ENCODE measurements around the gene SLC2A10. TPM values are rescaled to one million over a fixed set of nuclear protein-coding genes. Genes with fewer than 3 reads are reported as not detected.

The SLC2A10 gene
- total RNA-seq, 1 experiment from 2014 or later: 0.05 TPM

- no peak for ATAC-seq
- RAD21 ChIA-PET (ENCODE audit: low non-redundant PET in 1 of 2, low total read pairs in 2 of 2, uncharacterized antibody in 2 of 2, unreplicated experiment in 2 of 2): no interaction called here
- Histone ChIP-seq H3K4me2 (ENCODE audit: low read length) (no peak overlapping the region), H2AFZ (ENCODE audit: low read depth, low read length, poor library complexity, severe bottlenecking) (no peak overlapping the region), H3K27me3 (ENCODE audit: insufficient read depth, low read length) (no peaks in the 10 kb centered on the region), H3K4me1 (ENCODE audit: control insufficient read depth in 1 of 2, insufficient read depth in 2 of 2, low read length in 2 of 2) (peaks cover 13 to 19% of the 10 kb centered on the region in 2 experiments), H3K9me2 (ENCODE audit: insufficient read depth) (no peaks in the 10 kb centered on the region), H3K4me3 (replicated peaks in 1 of 2; ENCODE audit: low read depth in 1 of 2, low read length in 2 of 2) (no peak overlapping the region), H4K20me1 (ENCODE audit: insufficient read depth) (no peaks in the 10 kb centered on the region), H3K9me3 (ENCODE audit: control insufficient read depth in 1 of 2, insufficient read depth in 1 of 2, low read depth in 1 of 2, low read length in 2 of 2) (no peaks in the 10 kb centered on the region), H3K36me3 (ENCODE audit: control insufficient read depth in 1 of 2, insufficient read depth in 2 of 2, low read length in 2 of 2) (no peaks in the 10 kb centered on the region), H3K9ac (ENCODE audit: low read length) (no peak overlapping the region), H3K79me2 (ENCODE audit: insufficient read depth, low read length) (no peaks in the 10 kb centered on the region), H3K27ac (ENCODE audit: low read depth, low read length) (no peak overlapping the region)
- CTCF ChIA-PET: no interaction called here
- POLR2A ChIA-PET: no interaction called here
- BruUV-seq (replicated peaks): no TSS peak
- no peak for DNase-seq (ENCODE audit: low read depth, low spot score)
- no peak for TF ChIP-seq SRF (IDR thresholded peaks at IDR 0.05; ENCODE audit: low read depth)
- no peak for TF ChIP-seq CBX3 (IDR thresholded peaks at IDR 0.05; ENCODE audit: low read depth)
- TF ChIP-seq SP1 (IDR thresholded peaks at IDR 0.05; ENCODE audit: low read depth): no peak
- no peak for TF ChIP-seq ZFX (IDR thresholded peaks at IDR 0.05)
- TF ChIP-seq POLR2AphosphoS5 (IDR thresholded peaks at IDR 0.05; ENCODE audit: low read depth, low read length): no peak
- no peak for TF ChIP-seq EGR1 (IDR thresholded peaks at IDR 0.05; ENCODE audit: low read depth)
- no peak for TF ChIP-seq CEBPB (IDR thresholded peaks at IDR 0.05; ENCODE audit: low read depth)
- no peak for TF ChIP-seq RAD21 (IDR thresholded peaks at IDR 0.05; ENCODE audit: low read depth)
- no peak for TF ChIP-seq ZBTB33 (IDR thresholded peaks at IDR 0.05; ENCODE audit: extremely low read depth, insufficient replicate concordance, low read length)
- TF ChIP-seq SIN3A (IDR thresholded peaks at IDR 0.05; ENCODE audit: low read depth): no peak
- TF ChIP-seq, protein P1, sequence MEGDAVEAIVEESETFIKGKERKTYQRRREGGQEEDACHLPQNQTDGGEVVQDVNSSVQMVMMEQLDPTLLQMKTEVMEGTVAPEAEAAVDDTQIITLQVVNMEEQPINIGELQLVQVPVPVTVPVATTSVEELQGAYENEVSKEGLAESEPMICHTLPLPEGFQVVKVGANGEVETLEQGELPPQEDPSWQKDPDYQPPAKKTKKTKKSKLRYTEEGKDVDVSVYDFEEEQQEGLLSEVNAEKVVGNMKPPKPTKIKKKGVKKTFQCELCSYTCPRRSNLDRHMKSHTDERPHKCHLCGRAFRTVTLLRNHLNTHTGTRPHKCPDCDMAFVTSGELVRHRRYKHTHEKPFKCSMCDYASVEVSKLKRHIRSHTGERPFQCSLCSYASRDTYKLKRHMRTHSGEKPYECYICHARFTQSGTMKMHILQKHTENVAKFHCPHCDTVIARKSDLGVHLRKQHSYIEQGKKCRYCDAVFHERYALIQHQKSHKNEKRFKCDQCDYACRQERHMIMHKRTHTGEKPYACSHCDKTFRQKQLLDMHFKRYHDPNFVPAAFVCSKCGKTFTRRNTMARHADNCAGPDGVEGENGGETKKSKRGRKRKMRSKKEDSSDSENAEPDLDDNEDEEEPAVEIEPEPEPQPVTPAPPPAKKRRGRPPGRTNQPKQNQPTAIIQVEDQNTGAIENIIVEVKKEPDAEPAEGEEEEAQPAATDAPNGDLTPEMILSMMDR (IDR thresholded peaks at IDR 0.05 in 2 of 3, conservative IDR thresholded peaks at IDR 0.05 in 1 of 3; ENCODE audit: borderline replicate concordance in 1 of 3, insufficient read depth in 1 of 3, low read depth in 2 of 3, low read length in 2 of 3): no peak
- no peak for TF ChIP-seq ZNF274 (IDR thresholded peaks at IDR 0.05; ENCODE audit: low read depth, low read length)
- no peak for TF ChIP-seq ELF1 (IDR thresholded peaks at IDR 0.05; ENCODE audit: borderline replicate concordance, low read depth)
- TF ChIP-seq EZH2phosphoT487 (IDR thresholded peaks at IDR 0.05; ENCODE audit: borderline replicate concordance): no peak
- no peak for TF ChIP-seq YY1 (IDR thresholded peaks at IDR 0.05; ENCODE audit: extremely low read depth, insufficient replicate concordance, low read depth, low read length)
- no peak for TF ChIP-seq MAX (IDR thresholded peaks at IDR 0.05)
- TF ChIP-seq ATF3 (IDR thresholded peaks at IDR 0.05): no peak
- intact Hi-C loops (cut with micrococcal nuclease): no loop called here
These were observed 26.0 kb downstream of the SLC2A10 start for GRCh38 chr20:46735436-46735835.
